ENCODE measurements around the gene OR2A2.

GRCh38 chr7:144069511-144069910 lies 39.9 kb upstream of the OR2A2 start, which contains the start of gene OR2A25:
- TF ChIP-seq POLR2A (IDR thresholded peaks at IDR 0.05; ENCODE audit: low read length) = no peak
- no peak for TF ChIP-seq GATA1 (IDR thresholded peaks at IDR 0.05; ENCODE audit: low read depth, low read length)
